Stimulated activated CD4-positive, alpha-beta T cell treated with anti-CD3 and anti-CD28 coated beads, Interleukin-2, amount 100 ng/mL, for 24 hours (primary cell): Measurements from ENCODE around the gene ACVR1.
"Not testable (repeated sequence)": the region's sequence is repeated elsewhere in the genome, so short reads cannot be mapped to it uniquely, and the experiment has no call there.

ENCODE experiments used
- DNase-seq, 2 donors: peaks; one replicate each; pipeline ENCODE4 v3.0.0-alpha.2; 2020

The ACVR1 gene

DNA sequence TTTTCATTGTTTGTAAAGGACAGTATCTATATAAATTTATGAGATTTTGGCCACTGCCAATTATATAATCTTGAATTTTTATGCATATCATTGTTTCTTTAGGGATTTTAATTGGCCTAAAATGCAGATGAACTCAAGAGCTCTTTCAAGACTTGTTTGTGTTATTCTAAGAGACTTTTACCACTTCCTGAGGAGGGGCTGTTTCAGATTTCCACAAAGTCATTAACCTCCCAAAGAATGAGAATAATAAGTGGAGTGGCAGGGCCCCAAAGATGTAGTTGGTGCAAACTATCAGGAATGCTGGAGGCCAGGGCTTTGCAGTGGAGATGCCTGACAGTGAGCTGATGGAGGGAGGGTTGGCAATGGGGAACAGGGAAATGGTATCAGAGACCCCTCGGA lies 15.5 kb upstream of the ACVR1 start:
- no peak for DNase-seq

DNA sequence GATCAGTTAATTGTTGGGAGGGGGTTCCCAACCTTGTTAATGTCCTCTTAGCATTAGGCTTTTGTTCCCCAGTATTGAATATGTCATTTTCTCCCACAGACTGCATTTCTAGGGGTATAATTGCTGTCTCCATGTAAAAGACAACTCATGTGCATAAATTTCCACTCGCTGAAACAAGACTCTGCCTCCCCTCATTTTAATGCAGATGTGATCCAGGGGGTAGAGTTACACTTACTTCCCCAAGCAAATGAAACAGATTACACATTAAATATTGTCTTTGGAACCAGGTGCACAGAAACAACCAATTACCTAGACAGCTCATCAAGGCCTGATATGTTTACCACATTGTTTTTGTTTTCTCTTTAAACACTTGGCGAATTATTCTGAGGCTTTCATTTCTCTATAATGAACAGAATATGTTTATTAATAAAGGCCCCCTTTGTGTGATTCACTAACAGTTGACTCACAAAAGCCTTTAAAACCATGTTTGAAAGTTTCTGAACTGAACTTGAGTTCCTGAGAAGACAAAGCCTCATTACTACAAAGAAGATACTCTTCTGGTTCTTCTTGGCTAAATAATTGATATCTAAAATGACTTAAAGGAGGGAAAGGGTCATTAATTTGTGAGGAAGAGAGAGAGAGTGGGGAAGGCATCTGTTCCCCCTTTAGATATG lies 15.0 kb upstream of the ACVR1 start:
- no peak for DNase-seq

DNA sequence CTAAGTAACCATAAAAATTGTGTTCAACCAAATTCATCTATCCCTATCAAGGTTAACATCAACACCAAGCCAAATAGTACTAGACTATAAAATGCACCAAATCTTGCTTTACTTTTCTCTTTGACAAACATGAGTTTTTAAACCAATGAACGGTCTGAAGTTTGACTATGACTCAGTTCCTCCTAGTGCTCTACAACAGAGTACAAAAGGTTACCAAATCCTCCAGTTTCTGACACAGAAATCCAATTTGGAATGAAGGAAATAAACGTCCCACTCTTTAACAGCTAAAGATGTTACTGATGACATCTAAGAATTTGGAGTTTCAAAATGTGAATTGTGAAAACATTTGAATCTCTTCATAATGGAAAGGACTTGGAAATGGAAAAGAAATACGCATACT lies 11.8 kb upstream of the ACVR1 start:
- no peak for DNase-seq

DNA sequence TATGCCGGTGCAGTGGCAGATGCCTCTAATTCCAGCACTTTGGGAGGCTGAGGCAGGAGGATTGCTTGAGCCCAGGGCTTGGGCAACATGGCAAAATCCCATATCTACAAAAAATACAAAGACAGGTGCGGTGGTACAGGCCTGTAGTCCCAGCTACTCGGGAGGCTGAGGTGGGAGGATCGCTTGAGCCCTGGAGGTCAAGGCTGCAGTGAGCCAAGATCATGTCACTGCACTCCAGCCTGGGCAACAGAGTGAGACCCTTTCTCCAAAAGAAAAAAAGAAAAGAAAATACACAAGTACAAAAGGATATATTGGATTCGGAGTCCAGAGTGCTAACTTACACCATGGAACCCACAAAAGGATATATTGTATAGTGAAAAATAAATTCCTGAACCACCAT lies 8.4 kb upstream of the ACVR1 start:
- DNase-seq = not testable (repeated sequence)

DNA sequence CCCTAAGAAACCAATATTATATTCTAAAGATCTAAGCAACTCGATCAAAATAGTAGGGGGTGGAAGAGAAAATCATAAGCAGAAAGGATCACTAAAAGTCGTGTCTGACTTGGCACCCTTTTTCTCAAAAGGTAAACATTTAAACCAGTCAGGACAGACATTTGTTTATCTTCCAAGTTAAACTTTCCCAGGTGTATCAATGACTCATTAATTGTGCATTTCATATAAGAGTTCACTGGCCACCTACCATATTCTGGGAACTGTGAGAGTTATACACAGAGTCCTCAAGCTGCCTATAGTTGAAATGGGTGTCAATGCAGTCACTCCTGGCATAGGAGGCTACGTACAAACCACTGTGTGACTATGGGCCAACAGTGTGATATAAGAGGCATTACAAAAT lies 4.8 kb upstream of the ACVR1 start:
- DNase-seq = no peak

DNA sequence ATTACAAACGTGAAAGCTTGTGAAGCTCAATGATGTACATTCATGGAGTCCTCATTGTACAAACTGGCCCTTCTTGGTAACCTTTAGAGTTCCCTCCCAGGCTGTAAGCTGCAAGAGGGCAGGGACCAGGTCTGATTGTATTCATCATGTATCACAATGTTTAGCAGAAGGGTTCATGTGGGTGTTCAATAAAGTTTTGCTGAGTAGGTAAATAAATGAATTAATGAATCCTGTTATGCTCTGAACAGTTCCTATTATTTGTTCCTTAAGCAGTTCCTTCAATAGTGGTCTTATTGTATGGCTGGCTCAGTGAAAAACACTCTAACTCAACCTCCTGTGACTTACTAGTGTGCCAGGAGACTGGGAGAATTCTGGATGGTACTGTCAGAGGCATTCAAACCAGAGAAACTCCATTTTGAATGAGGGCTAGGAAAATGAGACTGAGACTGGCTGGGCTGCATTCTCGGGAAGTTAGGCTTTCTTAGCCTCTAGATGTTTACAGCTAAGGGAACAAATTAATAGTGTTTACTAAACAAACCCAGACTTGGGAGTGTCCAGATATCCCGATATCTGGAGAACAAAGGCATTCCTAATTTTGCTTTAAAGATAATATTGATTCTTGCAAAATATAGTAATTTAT lies 1.8 kb upstream of the ACVR1 start:
- no peak for DNase-seq

DNA sequence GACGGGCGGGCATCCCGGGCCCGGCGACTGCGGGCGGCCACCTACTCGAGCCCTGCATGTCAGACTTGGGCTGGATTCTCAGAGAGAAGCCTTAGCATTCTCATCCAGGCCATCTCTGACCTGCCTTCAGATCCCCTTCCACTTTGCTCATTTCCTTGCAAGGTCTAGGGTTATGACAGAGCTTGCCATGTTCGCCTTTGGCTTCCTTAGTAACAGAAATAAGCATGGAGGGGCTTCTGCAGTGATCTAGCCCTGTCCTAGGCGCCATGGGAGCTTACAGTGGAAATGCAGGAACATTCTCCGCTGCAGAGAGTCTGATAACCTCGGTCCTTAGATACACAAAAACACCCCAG lies 632 bp upstream of the ACVR1 start:
- DNase-seq = no peak

DNA sequence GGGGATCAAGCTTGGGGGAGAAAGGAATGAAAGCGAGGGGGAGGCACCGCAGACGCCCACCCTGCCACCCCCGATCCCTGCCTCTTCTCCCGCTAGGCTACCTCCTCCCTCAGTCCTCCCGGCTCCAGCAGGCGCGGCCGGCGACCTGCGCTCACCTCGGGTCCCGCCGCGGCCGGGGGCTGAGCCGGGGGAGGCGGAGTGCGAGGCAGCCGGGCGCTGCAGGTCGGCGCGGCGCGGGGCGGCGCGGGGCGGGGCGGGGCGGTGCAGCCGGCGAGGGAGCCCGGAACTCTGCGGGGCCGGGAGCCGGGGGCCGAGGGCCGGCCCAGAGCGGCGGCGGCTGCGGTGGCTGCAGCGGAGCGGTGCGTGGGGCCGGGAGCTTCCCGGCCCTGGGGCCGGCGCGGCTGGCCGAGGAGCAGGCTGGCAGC lies 477 bp downstream of the ACVR1 start:
- DNase-seq = peak; percentile 65 to 71

DNA sequence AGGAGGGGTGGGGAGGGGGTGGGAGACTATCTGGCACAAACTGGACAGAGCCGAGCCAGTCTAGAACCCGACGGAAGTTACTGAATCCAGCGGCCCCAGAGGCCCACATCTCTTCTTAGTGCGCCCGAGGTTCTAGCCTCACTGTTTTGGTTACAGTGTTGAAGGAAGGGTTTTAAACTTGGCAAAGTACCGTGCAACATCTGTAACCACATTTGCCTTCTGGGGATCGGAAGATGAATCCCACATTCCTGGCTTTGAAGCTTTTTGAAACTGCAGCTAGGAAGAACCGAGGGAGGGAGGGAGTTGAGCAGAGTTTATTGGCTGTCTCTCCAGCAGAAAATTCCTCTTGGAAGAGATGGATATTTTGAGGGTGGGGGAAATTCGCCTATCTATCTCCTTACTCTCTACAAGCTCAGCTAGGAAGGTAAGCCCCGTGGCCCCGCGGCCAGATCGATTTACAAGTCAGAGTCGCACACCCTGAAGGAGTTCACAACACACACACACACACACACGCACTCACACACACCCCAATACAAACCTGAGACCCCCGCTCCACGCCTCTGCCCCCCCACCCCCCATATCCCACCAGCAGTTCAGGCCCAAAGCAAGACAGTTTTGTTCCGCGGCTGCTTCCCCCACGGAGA lies 1.0 kb downstream of the ACVR1 start:
- peak in 1 of 2 donors; percentile 27 for DNase-seq

DNA sequence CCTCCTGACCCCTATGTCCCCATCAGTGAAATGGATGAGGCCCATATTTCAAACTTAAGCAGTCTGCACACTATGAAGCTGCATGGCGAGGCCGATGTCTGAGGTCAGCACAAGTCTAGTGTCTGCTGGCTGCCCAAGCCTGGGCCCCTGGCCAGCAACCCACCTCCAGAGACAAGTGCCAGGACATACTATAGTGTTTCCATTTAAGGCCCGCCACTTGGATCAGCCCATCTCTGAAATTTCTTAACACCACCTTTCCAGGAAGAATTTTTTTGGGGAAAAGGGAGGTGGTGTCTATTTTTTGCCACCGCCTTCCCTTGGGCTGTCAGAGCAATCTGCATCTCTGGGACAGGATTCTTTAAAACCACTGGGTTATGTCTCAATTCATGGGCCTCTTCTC lies 1.8 kb downstream of the ACVR1 start:
- no peak for DNase-seq

DNA sequence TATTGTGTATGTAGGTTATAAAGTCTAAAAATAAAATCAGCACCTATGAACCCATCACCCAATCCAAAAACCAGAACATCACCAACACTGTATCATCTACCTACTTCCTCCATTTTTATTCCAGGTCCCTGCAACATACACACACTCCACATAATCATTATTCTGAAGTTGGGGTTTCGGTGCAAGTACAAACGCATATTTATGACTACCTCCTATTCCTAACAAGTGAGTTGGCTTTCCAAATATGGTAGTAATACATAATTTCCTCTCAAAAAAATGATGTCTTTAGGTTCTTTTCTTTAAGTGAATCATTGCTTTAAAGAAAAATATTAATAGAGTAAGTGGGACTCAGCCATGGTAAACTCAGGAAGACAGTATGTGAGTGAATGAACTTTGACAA lies 3.3 kb downstream of the ACVR1 start:
- no peak for DNase-seq

DNA sequence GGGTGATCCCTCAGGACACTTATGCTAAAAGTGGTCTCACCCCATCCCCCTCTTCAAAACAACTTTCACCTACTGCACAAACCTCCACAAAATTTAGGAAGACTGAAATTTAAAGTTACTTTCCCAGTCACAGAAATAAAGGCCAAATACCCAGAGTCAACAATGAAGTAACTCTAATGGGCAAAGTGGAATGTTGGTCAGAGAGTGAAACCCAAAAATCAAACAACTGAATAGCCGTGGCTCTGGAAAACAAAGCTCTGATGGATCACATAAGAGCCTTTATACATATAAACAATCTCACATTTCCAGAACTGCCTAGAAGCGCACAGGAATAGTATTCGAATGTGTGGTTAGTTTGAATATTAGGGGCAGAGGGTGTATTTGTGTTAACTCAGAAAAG lies 4.7 kb downstream of the ACVR1 start:
- DNase-seq = no peak

DNA sequence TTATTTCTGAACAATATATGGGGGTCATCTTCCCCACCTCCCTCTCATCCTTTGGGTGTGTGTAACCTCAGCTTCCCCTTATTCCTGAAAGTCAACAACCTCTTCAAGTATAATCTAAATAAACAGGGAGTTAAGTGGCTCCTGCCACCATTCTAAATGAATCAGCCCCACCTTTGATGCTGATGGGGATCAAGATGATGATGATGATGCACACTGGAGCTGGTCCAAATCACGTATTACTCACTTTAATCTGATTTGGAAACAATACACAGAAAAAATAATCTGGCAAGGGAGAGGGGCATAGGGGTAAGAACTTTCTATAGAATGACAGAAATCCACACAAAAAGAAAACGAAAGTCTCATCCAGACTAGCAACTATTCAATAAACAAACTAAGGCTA lies 7.1 kb downstream of the ACVR1 start:
- DNase-seq = no peak

DNA sequence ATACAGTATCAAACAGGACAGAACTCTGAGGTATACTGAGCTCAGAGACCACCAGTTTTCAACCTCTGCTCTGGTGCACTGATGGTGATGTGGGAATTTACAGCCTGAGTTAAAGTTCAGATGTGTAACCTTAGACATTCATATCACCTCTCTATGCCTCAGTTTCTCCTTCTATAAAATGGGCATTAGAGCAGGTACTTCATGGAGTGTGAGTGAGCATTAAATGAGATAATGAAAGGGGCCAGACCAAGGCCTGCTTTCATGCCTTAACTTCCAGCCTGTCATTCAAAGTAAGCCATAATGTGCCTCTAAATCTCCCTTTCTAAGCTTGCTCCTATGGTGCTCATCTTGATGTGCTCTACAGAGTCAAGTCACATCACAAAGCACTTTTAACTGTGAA lies 8.4 kb downstream of the ACVR1 start:
- DNase-seq = no peak

DNA sequence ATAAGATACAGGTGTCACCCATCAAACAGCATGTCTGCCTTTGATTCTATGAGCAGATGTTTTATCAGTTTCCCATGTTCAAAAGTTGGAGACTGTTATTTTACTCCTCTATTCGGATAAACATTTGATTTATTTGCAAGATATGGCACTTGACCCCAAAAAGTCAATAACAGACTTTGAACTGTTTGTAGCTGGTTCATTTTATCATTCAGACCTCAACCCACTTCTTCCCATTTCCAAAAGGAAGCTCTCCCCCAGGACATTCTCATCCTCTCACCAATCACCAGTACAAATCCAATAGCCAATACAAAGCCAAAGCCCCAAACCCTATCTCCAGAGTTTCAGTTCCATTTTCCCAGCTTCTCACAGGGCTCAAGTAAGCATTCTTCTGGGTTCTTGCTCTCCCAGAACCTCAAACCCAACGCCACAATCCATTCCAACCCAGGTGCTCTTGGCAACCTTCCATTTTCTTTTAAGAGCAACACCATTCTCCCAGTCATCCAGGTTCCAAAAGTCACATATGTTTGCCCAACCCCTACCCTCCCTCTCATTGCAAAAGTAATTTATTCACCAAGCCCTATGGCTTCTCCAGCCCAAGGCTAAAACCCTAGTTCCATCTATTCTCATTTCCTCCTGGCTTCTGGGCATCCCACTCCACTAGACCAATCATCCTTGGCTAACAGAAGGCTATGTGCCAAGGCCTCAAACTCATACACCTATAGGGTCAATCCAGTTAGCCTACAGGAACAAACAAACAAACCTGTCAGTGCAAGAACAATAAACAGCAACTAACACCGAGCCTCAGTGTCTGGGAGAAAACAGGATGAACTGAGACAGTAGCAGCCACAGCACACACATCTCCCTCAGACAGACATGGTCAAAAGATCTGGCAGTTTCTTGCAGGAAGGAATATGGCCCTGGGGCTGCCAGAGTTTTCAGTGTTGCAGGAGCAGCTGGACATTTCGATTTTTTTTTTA lies 9.2 kb downstream of the ACVR1 start:
- DNase-seq = no peak

DNA sequence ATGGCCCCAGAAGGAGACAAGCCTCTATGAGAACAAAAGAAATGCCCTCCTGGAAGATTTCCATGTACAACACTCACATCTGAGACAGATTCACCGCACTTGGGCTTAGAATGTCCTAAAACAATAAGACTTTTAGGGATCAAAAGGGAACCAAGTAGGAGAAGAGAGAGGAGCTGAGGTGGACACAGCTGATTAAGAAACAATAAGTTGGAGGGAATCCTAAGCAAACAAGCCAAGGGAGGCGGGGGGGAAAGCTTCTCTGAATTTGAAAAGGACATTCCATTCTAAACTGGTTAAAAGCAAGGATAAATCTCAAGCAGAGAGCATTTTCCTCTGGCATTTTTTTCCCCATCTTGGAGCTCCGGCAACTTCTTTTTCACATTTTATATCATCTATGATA lies 9.9 kb downstream of the ACVR1 start:
- no peak for DNase-seq

DNA sequence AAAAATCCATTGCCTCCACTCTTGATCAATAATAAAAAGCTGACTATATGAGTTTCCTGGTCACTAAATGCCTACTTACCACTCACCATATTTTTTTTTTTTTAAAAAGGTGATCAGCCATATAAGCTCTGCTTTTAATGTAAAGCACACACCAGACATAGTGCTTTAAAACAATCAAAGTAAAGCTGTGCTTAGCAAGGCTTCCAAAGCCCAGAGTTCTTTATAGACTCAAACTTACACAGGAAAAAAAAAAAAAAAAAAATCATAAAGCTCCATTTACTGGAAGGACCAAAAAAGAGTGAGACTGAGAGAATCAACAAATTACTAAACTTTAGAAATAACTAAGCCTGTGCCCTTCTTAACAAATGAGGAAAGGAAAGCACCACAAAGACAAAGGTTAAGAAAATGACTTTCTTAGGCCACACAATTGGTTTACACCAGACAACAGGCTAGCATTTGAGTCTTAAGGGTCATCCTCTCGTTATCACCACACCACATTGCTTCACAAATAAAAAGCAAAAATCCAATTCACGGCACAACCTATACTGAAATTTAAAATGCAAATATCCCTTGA lies 11.2 kb downstream of the ACVR1 start:
- no peak for DNase-seq

DNA sequence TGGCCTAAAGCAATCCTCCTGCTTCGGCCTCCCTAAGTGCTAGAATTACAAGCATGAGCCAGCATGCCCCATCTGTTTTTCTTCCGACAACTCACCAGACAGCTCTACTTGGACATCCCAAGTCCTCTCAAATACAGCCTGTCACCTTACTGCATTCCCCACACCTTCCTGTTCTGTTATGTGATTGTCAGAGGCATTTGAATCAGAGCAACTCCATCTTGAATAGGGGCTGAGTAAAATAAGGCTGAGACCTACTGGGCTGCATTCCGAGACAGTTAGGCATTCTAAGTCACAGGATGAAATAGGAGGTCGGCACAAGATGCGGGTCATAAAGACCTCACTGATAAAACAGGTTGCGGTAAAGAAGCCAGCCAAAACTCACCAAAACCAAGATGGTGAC lies 17.3 kb downstream of the ACVR1 start:
- DNase-seq = no peak

DNA sequence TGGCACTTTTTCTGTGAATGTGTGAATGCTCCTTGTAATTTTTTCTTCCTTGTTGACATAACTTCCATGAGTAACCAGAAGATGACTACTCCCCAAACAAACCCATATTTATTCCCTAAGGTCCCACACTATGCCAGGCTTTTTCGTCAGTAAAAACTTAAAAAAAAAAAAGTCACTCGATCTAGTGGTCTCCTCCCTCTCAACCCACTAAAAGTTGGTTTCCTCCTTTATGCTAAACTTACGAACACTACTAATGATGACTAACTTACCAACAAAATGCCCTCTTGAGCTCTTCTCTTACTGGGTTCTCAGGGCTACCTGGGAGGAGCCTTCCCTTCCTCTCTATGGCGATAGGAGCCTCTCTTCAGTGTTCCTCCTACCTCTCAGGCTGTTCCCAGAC lies 18.2 kb downstream of the ACVR1 start:
- no peak for DNase-seq

DNA sequence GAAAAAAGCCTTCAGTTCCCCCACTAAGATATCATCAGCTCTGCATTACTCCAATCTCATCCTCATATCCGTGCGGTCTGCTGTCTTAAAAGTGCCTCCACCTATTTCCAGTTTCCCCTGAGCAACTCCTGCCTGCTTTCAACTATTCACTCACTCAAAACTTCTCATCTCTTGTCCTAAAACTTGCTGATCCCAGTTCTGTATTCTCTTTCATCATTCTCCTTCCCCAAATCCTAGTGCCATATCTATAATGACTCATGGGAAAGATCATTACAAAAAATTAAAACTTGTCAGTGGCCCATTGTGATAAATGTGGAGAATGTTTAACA lies 20.0 kb downstream of the ACVR1 start:
- no peak for DNase-seq

DNA sequence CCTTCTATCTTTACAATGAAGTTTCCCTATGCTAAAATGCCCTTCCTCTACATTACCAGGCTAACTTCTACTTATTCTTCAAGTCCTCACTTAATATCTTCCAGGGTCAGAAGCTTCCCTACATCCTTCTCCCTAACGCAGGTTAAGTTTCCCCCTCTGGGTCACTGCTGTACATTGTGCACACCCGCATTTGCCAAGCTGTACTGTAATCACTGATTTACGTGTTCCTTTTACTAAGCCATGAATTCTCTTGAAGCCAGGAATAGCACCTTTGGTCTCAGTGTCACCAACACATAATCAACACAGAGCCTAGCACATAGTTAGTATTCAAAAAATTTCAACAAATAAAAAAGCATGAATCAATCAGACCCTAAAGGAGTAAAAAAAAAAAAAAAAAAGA lies 22.3 kb downstream of the ACVR1 start:
- no peak for DNase-seq

DNA sequence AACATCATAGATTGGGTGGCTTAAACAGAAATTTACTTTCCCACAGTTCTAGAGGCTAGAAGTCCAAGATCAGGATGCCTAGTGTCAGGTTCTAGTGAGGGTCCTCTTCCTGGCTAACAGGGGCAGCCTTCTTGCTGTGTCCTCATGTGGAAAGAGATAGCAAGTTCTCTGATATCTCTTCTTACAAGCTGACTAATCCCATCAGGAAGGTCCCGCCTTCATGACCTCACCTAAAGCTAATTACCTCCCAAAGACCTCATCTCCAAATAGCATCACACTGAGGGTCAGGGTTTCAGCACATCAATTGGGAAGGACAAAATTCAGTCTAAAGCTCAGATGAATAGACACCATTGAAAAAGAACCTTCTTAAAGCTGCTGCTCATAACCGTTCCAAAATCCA lies 22.9 kb downstream of the ACVR1 start:
- no peak for DNase-seq

DNA sequence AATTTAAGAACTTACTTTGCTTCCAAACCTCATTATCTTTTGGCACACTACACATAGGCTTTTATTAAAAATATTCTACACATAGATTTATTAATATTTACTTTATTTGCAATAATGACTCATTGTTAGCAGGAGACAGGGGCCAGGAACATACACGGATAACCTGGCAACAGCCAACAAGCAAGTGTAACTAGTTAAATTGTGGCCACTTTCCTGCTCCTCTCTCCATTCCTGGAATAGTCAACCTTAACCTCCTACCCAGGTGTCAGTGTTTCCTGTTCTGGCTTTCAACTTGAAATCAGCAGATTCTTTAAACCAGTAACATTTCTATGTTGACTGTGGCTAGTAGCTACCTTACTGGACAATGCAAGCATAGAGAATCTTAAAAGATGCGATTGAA lies 26.5 kb downstream of the ACVR1 start:
- DNase-seq = no peak
